K562 (cell line): ENCODE data around the gene AHCYL1. TPM values are rescaled to one million over a fixed set of nuclear protein-coding genes. Genes with fewer than 3 reads are reported as not detected.
A peak's percentile ranks its signal among the peaks of the same experiment; 100 is the strongest.

Experiments used
- ATF2 ChIP-seq: sonication (generic); formaldehyde crosslinking; IDR thresholded peaks from 2 replicates; pipeline ENCODE4 v1.8.1; 2022; ENCODE audit warnings: missing genetic modification reagents
- BACH1 ChIP-seq: fragments of 200-800 bp; sonication (Bioruptor generic); IDR thresholded peaks from 2 replicates; pipeline ENCODE4 v1.6.1; 2016; ENCODE audit warnings: missing genetic modification characterization, missing compliant biosample characterization
- CEBPB ChIP-seq: fragments of 450-650 bp; IDR thresholded peaks from 2 replicates; pipeline ENCODE4 v1.6.1; 2016; ENCODE audit warnings: missing genetic modification characterization, missing compliant biosample characterization
- CEBPG ChIP-seq, 3 experiments: fragments of 200-800 bp in 1 of 3; sonication (Bioruptor generic) in 1 of 3; sonication (generic) in 1 of 3; formaldehyde crosslinking in 1 of 3; IDR thresholded peaks in 2 of 3; conservative IDR thresholded peaks in 1 of 3; 2 replicates each; pipeline versions ENCODE4 v1.6.1 to v1.8.0; 2016 to 2022; ENCODE audit warnings: missing compliant biosample characterization in 2 of 3, missing genetic modification characterization in 2 of 3, mild to moderate bottlenecking in 1 of 3, missing genetic modification reagents in 1 of 3
- CREB5 ChIP-seq: fragments of 250-450 bp; sonication (Bioruptor Pico); IDR thresholded peaks from 2 replicates; pipeline ENCODE4 v1.5.0; 2020; ENCODE audit warnings: mild to moderate bottlenecking
- E2F8 ChIP-seq: fragments of 450-650 bp; IDR thresholded peaks from 2 replicates; pipeline ENCODE4 v1.7.1; 2018; ENCODE audit warnings: mild to moderate bottlenecking, low read depth; ENCODE audit not compliant: partially characterized antibody
- EGR1 ChIP-seq: fragments of 450-650 bp; conservative IDR thresholded peaks from 2 replicates; pipeline ENCODE4 v1.6.1; 2017; ENCODE audit warnings: mild to moderate bottlenecking
- ESRRB ChIP-seq: fragments of 250-450 bp; sonication (Bioruptor Pico); IDR thresholded peaks from 2 replicates; pipeline ENCODE4 v1.5.0; 2020; ENCODE audit warnings: mild to moderate bottlenecking, moderate library complexity, borderline replicate concordance
- JUNB ChIP-seq: fragments of 450-650 bp; formaldehyde crosslinking; conservative IDR thresholded peaks from 2 replicates; pipeline ENCODE4 v1.4.0; 2020; ENCODE audit warnings: mild to moderate bottlenecking
- KAT2B ChIP-seq: IDR thresholded peaks from one replicate; pipeline ENCODE4 v1.6.1; 2012; ENCODE audit warnings: low read depth, mild to moderate bottlenecking, control low read depth, inconsistent platforms, low read length, moderate library complexity
- NCOA6 ChIP-seq: fragments of 450-650 bp; IDR thresholded peaks from 2 replicates; pipeline ENCODE4 v1.6.1; 2017; ENCODE audit warnings: mild to moderate bottlenecking
- NELFE ChIP-seq: IDR thresholded peaks from 2 replicates; pipeline ENCODE4 v1.6.1; 2011; ENCODE audit warnings: mild to moderate bottlenecking; ENCODE audit not compliant: insufficient read depth, insufficient read length
- RCOR1 ChIP-seq, 2 experiments: IDR thresholded peaks; 2 replicates each; pipeline ENCODE4 v1.6.1; 2012; ENCODE audit warnings: low read depth in 2 of 2, low read length in 2 of 2, borderline replicate concordance in 1 of 2, improper control_type of control experiment in 1 of 2
- TARDBP ChIP-seq: fragments of 450-650 bp; IDR thresholded peaks from 2 replicates; pipeline ENCODE4 v1.6.1; 2016
- TGIF2 ChIP-seq: sonication (generic); formaldehyde crosslinking; IDR thresholded peaks from 2 replicates; pipeline ENCODE4 v1.8.1; 2022; ENCODE audit warnings: mild to moderate bottlenecking, missing genetic modification reagents, moderate library complexity
- ZBTB34 ChIP-seq: fragments of 250-450 bp; sonication (Bioruptor Pico); IDR thresholded peaks from 2 replicates; pipeline ENCODE4 v1.8.0; 2021; ENCODE audit warnings: mild to moderate bottlenecking, moderate library complexity
- ZC3H11A ChIP-seq: IDR thresholded peaks from 2 replicates; pipeline ENCODE4 v1.6.1; 2012; ENCODE audit warnings: low read depth, low read length, improper control_type of control experiment
- ZKSCAN8 ChIP-seq: fragments of 200-800 bp; sonication (Bioruptor generic); IDR thresholded peaks from 2 replicates; pipeline ENCODE4 v1.6.1; 2016; ENCODE audit warnings: missing genetic modification characterization, missing compliant biosample characterization
- ZNF512 ChIP-seq: IDR thresholded peaks from 2 replicates; pipeline ENCODE4 v1.6.1; 2016; ENCODE audit warnings: missing genetic modification characterization, missing compliant biosample characterization
- ZNF589 ChIP-seq: fragments of 200-800 bp; sonication (Bioruptor generic); IDR thresholded peaks from 2 replicates; pipeline ENCODE4 v1.6.1; 2016; ENCODE audit warnings: low read depth, missing genetic modification characterization, missing compliant biosample characterization
- polyA plus RNA-seq, 8 experiments: library from polyadenylated mRNA; depleted of rRNA in 4 of 8; stranded (reverse) in 5 of 8; unstranded in 3 of 8; fragments of >200 nt; fragmentation: Nextera tagmentation in 2 of 8; fragmentation: Illumina TruSeq in 1 of 8; extraction: Ambion mirVana in 2 of 8; extraction: Trizol in 1 of 8; gene quantifications; 2 replicates each; pipeline versions ENCODE4 v1.2.1 to v1.2.3, GENCODE V29; 2011 to 2014; ENCODE audit warnings: inconsistent platforms in 1 of 8, missing spikeins in 1 of 8
- total RNA-seq, 7 experiments: library from RNA; depleted of rRNA in 6 of 7; stranded (reverse); fragments of >200 nt in 6 of 7; fragmentation: Illumina TruSeq in 2 of 7; extraction: Trizol in 2 of 7; gene quantifications; 2 replicates each; pipeline versions ENCODE4 v1.2.1 to v1.2.3, GENCODE V29; 2011 to 2021; ENCODE audit warnings: low replicate concordance in 1 of 7

Gene AHCYL1
- total and polyA plus RNA-seq, 9 of the 15 experiments (the other 6 are each of a cell fraction or from before 2014, with no cell fraction given): 27.3 to 118 (median 44.5) TPM

- TF ChIP-seq ZBTB34 (CRISPR knock-in tag) (no peak), ATF2 (no peak), ZC3H11A (no peak), E2F8 (no peak), ESRRB (CRISPR knock-in tag) (no peak), ZKSCAN8 (CRISPR knock-in tag) (no peak), ZNF512 (tag) (no peak), TARDBP (no peak), TGIF2 (CRISPR knock-in tag) (no peak), CREB5 (CRISPR knock-in tag) (no peak), RCOR1 (IDR thresholded peaks at IDR 0.05; ENCODE audit: borderline replicate concordance in 1 of 2, low read depth in 2 of 2, low read length in 2 of 2) (peak in 1 of 2 experiments; percentile 87; a peak in 2 of 4 replicates), BACH1 (no peak), EGR1 (peak; percentile 59), CEBPB (no peak), KAT2B (no peak), NELFE (no peak), NCOA6 (no peak), CEBPG (CRISPR knock-in tag; IDR thresholded peaks at IDR 0.05) (no peak), CEBPG (tag; conservative IDR thresholded peaks at IDR 0.05 in 1 of 2, IDR thresholded peaks at IDR 0.05 in 1 of 2) (no peak), JUNB (CRISPR knock-in tag) (no peak), ZNF589 (CRISPR knock-in tag) (no peak)
Observed at GRCh38 chr1:110057963-110058518, 73.5 kb downstream of the AHCYL1 start (continued).
